Activated B cell treated with CpG ODN at 0.5 μM for 24 hours (primary cell): ENCODE results near the gene MGST3. TPM values are rescaled to one million over a fixed set of nuclear protein-coding genes. Genes with fewer than 3 reads are reported as not detected.

Experiments used
- ATAC-seq: fragments of 200-7000 bp; cut with Tn5 transposase; one replicate; pipeline ENCODE4 v1.10.0; 2021; ENCODE audit warnings: low read depth, mild to moderate bottlenecking, moderate library complexity
- CTCF ChIA-PET: fragments of 350-600 bp; sonication (Branson Sonifier 250); formaldehyde crosslinking; loops from one replicate; lab custom pipeline; 2021; ENCODE audit warnings: antibody characterized with exemption; lab: Charles Lee
- POLR2A ChIA-PET: fragments of 350-600 bp; sonication (Branson Sonifier 250); formaldehyde crosslinking; loops from one replicate; lab custom pipeline; 2021; ENCODE audit warnings: antibody characterized with exemption; lab: Charles Lee
- DNase-seq: peaks from one replicate; pipeline ENCODE4 v3.0.0; 2022
- H3K27ac Mint-ChIP-seq: one replicate; pipeline ENCODE4 v1.8.0; 2020; ENCODE audit warnings: mixed read lengths
- H3K27me3 Mint-ChIP-seq: one replicate; pipeline ENCODE4 v1.8.0; 2021; ENCODE audit warnings: mixed read lengths
- H3K36me3 Mint-ChIP-seq: one replicate; pipeline ENCODE4 v1.8.0; 2021; ENCODE audit warnings: low read depth, mixed read lengths
- H3K4me1 Mint-ChIP-seq: one replicate; pipeline ENCODE4 v1.8.0; 2021; ENCODE audit warnings: mixed read lengths
- H3K4me3 Mint-ChIP-seq: one replicate; pipeline ENCODE4 v1.8.0; 2020; ENCODE audit warnings: mild to moderate bottlenecking, mixed read lengths
- H3K9me3 Mint-ChIP-seq: one replicate; pipeline ENCODE4 v1.8.0; 2020; ENCODE audit warnings: mixed read lengths
- intact Hi-C: fragments of 100-400 bp; cut with micrococcal nuclease; formaldehyde crosslinking; loops from one replicate; pipeline ENCODE4 v1.15.1; 2024
- total RNA-seq: library from RNA; stranded (reverse); gene quantifications from 2 replicates; pipeline ENCODE4 v1.2.3, GENCODE V29; 2022
- TF ChIP-seq, protein P1 (sequence below): fragments of 200-600 bp; IDR thresholded peaks from one replicate; pipeline ENCODE4 v1.8.0; 2022; ENCODE audit warnings: antibody characterized with exemption, mild to moderate bottlenecking

MGST3 gene
- total RNA-seq, 1 donor from 2014 or later, result 31.3 TPM

DNA sequence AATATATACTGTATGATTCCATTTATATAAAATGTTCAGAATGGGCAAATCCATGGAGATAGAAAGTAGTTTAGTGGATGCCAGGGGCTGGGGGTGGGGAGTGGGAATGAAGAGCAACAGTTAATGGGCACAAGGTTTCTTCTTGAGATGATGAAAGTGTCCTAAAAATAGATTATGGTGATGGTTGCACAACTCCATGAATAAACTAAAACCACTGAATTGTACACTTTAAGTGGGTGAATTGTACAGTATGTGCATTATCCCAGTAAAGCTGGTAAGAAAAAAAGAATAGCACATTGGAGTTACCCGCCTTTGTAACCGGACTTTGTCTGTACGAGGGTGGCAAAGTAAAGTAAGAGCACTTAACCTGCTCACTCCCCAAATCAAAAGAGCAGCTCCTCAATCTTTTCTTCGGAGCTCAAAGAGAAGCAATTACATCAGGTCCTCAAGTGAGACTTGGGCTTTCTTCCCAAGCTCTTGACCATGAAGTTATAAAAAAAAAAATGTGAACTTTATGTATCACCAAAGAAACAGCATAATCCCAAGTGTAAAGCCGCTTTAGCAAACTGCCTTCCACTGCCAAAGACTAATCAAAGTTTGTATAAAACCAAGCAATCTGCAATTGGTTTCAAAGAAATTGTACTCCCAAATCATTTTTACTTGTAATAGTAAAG is 35.3 kb downstream of the MGST3 start:
- POLR2A ChIA-PET, result no interaction called here
- Mint-ChIP-seq H3K27me3 (no peaks in the 10 kb centered on the region), H3K27ac (no peak overlapping the region), H3K4me3 (no peak overlapping the region), H3K9me3 (no peaks in the 10 kb centered on the region), H3K36me3 (peaks cover 89% of the 10 kb centered on the region), H3K4me1 (peaks cover 2% of the 10 kb centered on the region)
- DNase-seq (no peak), ATAC-seq (no peak)
- intact Hi-C loops, result no loop called here
- CTCF ChIA-PET, result no interaction called here
- TF ChIP-seq, protein P1, sequence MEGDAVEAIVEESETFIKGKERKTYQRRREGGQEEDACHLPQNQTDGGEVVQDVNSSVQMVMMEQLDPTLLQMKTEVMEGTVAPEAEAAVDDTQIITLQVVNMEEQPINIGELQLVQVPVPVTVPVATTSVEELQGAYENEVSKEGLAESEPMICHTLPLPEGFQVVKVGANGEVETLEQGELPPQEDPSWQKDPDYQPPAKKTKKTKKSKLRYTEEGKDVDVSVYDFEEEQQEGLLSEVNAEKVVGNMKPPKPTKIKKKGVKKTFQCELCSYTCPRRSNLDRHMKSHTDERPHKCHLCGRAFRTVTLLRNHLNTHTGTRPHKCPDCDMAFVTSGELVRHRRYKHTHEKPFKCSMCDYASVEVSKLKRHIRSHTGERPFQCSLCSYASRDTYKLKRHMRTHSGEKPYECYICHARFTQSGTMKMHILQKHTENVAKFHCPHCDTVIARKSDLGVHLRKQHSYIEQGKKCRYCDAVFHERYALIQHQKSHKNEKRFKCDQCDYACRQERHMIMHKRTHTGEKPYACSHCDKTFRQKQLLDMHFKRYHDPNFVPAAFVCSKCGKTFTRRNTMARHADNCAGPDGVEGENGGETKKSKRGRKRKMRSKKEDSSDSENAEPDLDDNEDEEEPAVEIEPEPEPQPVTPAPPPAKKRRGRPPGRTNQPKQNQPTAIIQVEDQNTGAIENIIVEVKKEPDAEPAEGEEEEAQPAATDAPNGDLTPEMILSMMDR, result no peak

DNA sequence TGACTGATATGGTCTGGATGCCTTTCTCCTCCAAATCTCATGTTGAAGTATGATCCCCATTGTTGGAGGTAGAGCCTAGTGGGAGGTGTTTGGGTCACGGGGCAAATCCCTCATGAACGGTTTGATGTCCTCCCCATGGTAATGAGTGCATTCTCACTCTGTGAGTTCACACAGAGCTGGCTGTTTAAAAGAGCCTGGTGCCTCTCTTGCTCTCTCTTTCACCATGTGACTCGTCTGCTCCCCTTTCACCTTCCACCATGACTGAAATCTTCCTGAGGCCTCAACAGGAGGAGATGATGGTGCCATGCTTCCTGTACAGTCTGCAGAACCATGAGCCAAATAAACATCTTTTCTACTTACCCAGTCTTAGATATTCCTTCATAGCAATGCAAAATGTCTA is 37.1 kb downstream of the MGST3 start:
- no peaks in the 10 kb centered on the region for H3K9me3 Mint-ChIP-seq
- peaks cover 2% of the 10 kb centered on the region for H3K4me1 Mint-ChIP-seq
- H3K27me3 Mint-ChIP-seq, result no peaks in the 10 kb centered on the region
- TF ChIP-seq, protein P1, result no peak
- intact Hi-C loops, result no loop called here
- DNase-seq, result no peak
- peaks cover 88% of the 10 kb centered on the region for H3K36me3 Mint-ChIP-seq
- H3K4me3 Mint-ChIP-seq, result no peak overlapping the region
- POLR2A ChIA-PET, result no interaction called here
- no peak for ATAC-seq
- CTCF ChIA-PET, result no interaction called here
- H3K27ac Mint-ChIP-seq, result no peak overlapping the region

DNA sequence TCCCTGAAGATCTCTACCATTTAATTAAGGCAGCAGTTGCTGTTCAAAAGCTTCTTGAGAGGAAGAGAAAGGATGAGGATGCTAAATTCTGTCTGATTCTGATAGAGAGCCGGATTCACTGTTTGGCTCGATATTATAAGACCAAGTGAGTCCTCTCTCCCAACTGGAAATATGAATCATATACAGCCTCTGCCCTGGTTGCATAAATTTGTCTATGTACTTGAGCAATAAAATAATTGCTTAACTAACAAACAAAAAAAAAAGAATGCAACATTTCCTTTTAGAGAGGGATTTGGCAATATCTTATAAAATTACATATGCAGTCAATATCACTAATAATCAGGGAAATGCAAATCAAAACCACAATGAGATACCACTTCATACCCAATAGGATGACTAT is 40.5 kb downstream of the MGST3 start:
- Mint-ChIP-seq H3K27ac (no peak overlapping the region), H3K4me1 (no peaks in the 10 kb centered on the region), H3K9me3 (no peaks in the 10 kb centered on the region), H3K36me3 (peaks cover 76% of the 10 kb centered on the region), H3K4me3 (no peak overlapping the region), H3K27me3 (no peaks in the 10 kb centered on the region)
- ChIA-PET POLR2A (no interaction called here), CTCF (no interaction called here)
- TF ChIP-seq, protein P1, result no peak
- DNase-seq (no peak), ATAC-seq (no peak)
- intact Hi-C loops, result no loop called here

- Mint-ChIP-seq H3K4me1 (no peaks in the 10 kb centered on the region), H3K9me3 (no peaks in the 10 kb centered on the region), H3K4me3 (no peak overlapping the region), H3K36me3 (peaks cover 68% of the 10 kb centered on the region), H3K27ac (no peak overlapping the region), H3K27me3 (no peaks in the 10 kb centered on the region)
- no peak for DNase-seq
- intact Hi-C loops, result no loop called here
- TF ChIP-seq, protein P1, result no peak
- CTCF ChIA-PET, result no interaction called here
- POLR2A ChIA-PET, result no interaction called here
- ATAC-seq, result no peak
Measured at GRCh38 chr1:165674599-165674998, 43.6 kb downstream of the MGST3 start.

DNA sequence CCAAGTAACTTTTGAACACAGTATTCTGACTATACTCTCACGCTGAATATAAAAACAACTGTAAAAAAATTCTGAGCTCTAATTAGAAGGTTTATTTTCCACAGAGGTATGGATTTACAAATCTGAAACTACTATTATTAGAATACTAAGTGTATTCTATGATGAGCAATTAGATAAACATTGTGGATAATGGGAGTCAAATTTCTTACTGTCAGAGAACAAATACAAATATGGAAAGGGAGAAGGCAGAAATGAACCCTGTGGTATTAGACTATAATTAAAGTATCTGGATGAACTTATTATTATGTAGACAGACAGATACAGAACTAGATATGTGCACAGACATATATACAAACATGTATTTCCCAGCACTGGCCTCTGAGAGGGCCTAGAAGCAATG is 44.8 kb downstream of the MGST3 start:
- no peaks in the 10 kb centered on the region for H3K4me1 Mint-ChIP-seq
- no peak for DNase-seq
- TF ChIP-seq, protein P1, result no peak
- ChIA-PET CTCF (no interaction called here), POLR2A (no interaction called here)
- no peaks in the 10 kb centered on the region for H3K9me3 Mint-ChIP-seq
- ATAC-seq, result no peak
- no peaks in the 10 kb centered on the region for H3K27me3 Mint-ChIP-seq
- H3K4me3 Mint-ChIP-seq, result no peak overlapping the region
- H3K27ac Mint-ChIP-seq, result no peak overlapping the region
- peaks cover 72% of the 10 kb centered on the region for H3K36me3 Mint-ChIP-seq
- intact Hi-C loops, result no loop called here
